H7 (cell line): ENCODE data around the gene MEDAG. TPM values are rescaled to one million over a fixed set of nuclear protein-coding genes. Genes with fewer than 3 reads are reported as not detected.

Experiments
- total RNA-seq: library from RNA; depleted of rRNA; stranded (reverse); fragments of >200 nt; shearing (Covaris generic); gene quantifications from 2 replicates; pipeline ENCODE4 v1.2.3, GENCODE V29; 2014; rRNA removed

MEDAG gene
- total RNA-seq, 1 experiment from 2014 or later, result 1.9 TPM

Other genes starting within 250 kb of the MEDAG start
- gene ALOX5AP, start 170.7 kb upstream of the MEDAG start, total RNA-seq, result not detected in 2 replicates
- gene TEX26, start 26.4 kb downstream of the MEDAG start, total RNA-seq, result not detected in 2 replicates